ENCODE data around the gene TBC1D10B.
"Not testable (repeated sequence)": the region's sequence is repeated elsewhere in the genome, so short reads cannot be mapped to it uniquely, and the experiment has no call there.

DNA sequence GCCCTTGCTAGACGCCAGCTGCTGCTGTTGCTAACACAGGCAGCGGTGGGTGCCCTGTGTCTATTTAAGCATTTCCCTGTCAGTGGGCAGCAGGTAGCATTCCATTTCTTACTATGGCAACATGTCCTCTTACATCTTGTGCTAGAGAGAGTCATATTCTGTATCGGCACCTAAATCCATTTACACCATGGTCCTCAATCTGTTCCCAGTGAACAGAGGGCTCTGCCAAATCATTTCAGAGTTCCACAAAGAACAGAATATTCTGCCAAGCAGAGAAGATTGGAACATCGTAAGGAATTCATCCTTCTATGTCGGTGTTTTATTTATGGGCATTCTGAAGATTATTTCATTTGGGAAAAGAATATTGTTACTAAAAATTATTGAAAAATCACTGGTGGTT, 31.6 kb downstream of the TBC1D10B start:
- TF ChIP-seq CTCF (IDR thresholded peaks at IDR 0.05; ENCODE audit: low read depth, low read length); EZH2phosphoT487 (IDR thresholded peaks at IDR 0.05; ENCODE audit: low read depth): not testable (repeated sequence)

Data from OCI-LY3 (cell line).